Measurements from ENCODE around the gene NEK2.

DNA sequence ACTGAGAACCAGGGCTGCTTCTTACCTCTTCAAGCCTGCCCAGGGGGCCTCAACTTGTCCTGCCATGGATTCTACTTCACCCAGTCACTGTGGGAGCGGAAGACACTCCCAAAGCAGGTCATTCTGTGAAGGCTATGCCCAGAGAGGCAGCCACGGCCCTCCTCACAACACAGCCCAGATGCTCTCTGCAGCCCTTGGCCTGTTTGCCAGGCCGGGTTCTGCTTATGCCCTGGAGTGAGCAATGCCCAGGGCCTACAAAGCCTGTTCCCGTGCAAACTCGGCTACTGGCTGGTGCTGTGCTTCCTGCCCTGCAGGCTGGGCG is 62.7 kb downstream of the NEK2 start:
- no peak for TF ChIP-seq EZH2 (IDR thresholded peaks at IDR 0.05; ENCODE audit: low read depth)
- TF ChIP-seq, protein P1, sequence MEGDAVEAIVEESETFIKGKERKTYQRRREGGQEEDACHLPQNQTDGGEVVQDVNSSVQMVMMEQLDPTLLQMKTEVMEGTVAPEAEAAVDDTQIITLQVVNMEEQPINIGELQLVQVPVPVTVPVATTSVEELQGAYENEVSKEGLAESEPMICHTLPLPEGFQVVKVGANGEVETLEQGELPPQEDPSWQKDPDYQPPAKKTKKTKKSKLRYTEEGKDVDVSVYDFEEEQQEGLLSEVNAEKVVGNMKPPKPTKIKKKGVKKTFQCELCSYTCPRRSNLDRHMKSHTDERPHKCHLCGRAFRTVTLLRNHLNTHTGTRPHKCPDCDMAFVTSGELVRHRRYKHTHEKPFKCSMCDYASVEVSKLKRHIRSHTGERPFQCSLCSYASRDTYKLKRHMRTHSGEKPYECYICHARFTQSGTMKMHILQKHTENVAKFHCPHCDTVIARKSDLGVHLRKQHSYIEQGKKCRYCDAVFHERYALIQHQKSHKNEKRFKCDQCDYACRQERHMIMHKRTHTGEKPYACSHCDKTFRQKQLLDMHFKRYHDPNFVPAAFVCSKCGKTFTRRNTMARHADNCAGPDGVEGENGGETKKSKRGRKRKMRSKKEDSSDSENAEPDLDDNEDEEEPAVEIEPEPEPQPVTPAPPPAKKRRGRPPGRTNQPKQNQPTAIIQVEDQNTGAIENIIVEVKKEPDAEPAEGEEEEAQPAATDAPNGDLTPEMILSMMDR (conservative IDR thresholded peaks at IDR 0.05) = no peak

Data from PC-9 (cell line).